ENCODE results near the gene BCL2L11.

GRCh38 chr2:111095434-111095833 lies 25.3 kb upstream of the BCL2L11 start:
- TF ChIP-seq JUN (IDR thresholded peaks at IDR 0.05; ENCODE audit: borderline replicate concordance, low read depth, low read length), result no peak
- TF ChIP-seq JUN (CRISPR knock-in tag; IDR thresholded peaks at IDR 0.05; ENCODE audit: borderline replicate concordance), result no peak
- TF ChIP-seq ZBTB33 (CRISPR knock-in tag; IDR thresholded peaks at IDR 0.05), result no peak
- no peak for TF ChIP-seq POLR2A (conservative IDR thresholded peaks at IDR 0.05)
- no peak for TF ChIP-seq ZNF589 (CRISPR knock-in tag; IDR thresholded peaks at IDR 0.05; ENCODE audit: low read depth)
- TF ChIP-seq CTCF (IDR thresholded peaks at IDR 0.05 in 2 of 3, conservative IDR thresholded peaks at IDR 0.05 in 1 of 3; ENCODE audit: insufficient read depth in 2 of 3, low read depth in 1 of 3, low read length in 3 of 3), result no peak
- no peak for TF ChIP-seq TOE1 (IDR thresholded peaks at IDR 0.05; ENCODE audit: borderline replicate concordance)
- no peak for TF ChIP-seq TOE1 (CRISPR knock-in tag; IDR thresholded peaks at IDR 0.05; ENCODE audit: borderline replicate concordance, low read depth)
- no peak for TF ChIP-seq POLR2G (IDR thresholded peaks at IDR 0.05; ENCODE audit: low read depth, low read length)
- TF ChIP-seq TARDBP (IDR thresholded peaks at IDR 0.05), result no peak
